ENCODE measurements around the gene PRPF40A.

PRPF40A gene

DNA sequence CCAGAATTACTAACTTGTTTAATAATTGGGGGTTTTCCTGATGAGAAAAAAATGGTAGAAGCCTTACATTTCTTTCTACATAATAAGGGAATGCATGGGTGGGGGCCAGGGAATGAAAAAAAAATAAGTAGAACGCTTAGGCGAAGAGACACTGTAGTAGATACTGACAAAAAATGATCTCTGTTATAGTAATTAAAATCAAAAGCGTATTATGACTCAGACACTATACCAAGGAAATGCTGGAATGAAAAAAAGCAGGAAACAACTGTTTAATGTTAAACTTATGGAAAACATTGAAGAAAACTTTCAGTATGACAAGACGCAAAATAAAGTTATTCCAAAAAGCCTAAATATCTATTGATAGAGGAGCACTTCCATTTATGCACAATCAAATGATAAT, 42.9 kb downstream of the PRPF40A start:
- TF ChIP-seq, protein P1, sequence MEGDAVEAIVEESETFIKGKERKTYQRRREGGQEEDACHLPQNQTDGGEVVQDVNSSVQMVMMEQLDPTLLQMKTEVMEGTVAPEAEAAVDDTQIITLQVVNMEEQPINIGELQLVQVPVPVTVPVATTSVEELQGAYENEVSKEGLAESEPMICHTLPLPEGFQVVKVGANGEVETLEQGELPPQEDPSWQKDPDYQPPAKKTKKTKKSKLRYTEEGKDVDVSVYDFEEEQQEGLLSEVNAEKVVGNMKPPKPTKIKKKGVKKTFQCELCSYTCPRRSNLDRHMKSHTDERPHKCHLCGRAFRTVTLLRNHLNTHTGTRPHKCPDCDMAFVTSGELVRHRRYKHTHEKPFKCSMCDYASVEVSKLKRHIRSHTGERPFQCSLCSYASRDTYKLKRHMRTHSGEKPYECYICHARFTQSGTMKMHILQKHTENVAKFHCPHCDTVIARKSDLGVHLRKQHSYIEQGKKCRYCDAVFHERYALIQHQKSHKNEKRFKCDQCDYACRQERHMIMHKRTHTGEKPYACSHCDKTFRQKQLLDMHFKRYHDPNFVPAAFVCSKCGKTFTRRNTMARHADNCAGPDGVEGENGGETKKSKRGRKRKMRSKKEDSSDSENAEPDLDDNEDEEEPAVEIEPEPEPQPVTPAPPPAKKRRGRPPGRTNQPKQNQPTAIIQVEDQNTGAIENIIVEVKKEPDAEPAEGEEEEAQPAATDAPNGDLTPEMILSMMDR (conservative IDR thresholded peaks at IDR 0.05): no peak
- H3K27ac ChIP-seq: no peak overlapping the region

DNA sequence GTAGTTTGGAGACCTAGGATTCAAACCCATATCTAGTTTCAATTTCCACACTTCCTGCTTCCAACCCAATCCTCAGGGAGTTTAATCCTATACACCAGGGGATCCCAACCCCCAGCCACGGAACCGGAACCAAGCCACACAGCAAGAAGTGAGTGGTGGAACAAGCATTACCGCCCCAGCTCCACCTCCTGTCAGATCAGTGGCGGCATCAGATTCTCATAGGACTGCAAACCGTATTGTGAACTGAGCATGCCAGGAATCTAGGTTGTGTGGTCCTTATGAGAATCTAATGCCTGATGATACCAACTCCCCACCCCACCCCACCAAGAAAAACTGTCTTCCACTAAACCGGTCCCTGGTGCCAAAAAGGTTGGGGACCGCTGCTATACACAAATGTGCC, 52.5 kb downstream of the PRPF40A start:
- H3K27ac ChIP-seq: no peak overlapping the region
- TF ChIP-seq, protein P1 (conservative IDR thresholded peaks at IDR 0.05): no peak

DNA sequence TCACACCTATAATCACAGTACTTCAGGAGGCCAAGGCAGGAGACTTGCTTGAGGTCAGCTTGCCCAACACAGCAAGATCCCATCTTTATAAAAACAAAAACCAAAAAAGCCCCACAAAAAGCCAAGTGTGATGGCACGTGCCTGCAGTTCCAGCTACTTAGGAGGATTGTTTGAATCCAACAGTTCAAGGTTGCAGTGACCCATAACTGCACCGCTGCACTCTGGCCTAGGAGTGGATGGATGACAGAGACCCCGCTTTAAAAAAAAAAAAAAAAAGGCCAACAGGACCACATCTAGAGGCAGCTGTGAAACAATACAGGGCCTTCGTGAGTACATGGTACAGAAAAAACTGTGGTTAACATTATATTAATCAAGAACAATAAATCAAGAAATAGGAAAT, 56.2 kb downstream of the PRPF40A start:
- H3K27ac ChIP-seq: no peak overlapping the region
- TF ChIP-seq, protein P1 (conservative IDR thresholded peaks at IDR 0.05): no peak

DNA sequence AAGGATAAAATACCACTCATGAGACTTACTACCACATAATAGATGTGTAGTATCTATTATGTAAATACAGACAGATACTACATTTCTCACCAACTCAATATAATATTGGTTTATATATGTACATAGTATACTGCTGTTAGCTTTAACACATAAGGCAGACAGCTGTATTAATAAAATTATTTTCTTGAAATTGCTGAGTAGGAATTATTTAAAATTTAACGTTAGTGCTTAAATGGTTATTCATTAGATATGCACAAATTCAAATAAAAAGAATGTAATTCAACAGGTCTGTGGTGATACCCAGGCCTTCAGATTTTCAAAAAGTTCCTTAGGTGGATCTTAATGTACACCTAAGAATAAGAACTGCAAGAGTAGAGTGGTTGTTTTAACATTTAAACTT, 59.0 kb downstream of the PRPF40A start:
- no peak overlapping the region for H3K27ac ChIP-seq
- TF ChIP-seq, protein P1 (conservative IDR thresholded peaks at IDR 0.05): no peak

DNA sequence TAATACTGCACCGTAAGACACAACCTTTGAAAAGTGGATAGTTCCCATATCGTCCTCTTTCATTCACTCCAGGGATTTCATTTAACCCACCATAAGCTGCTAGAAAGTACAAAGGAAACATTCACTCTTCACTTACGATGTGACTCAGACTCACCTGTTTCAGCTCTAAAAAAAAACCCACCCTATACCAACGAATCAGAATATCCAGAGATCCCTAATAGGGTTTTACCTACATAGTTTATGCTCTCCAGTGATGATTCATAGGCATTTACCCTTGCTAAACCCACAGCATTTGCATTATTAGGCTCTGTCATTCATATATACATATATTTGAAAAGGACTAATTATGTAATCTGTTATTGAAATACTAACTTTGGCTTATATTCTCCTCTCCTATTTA, 60.2 kb downstream of the PRPF40A start:
- H3K27ac ChIP-seq: no peak overlapping the region
- TF ChIP-seq, protein P1 (conservative IDR thresholded peaks at IDR 0.05): no peak

DNA sequence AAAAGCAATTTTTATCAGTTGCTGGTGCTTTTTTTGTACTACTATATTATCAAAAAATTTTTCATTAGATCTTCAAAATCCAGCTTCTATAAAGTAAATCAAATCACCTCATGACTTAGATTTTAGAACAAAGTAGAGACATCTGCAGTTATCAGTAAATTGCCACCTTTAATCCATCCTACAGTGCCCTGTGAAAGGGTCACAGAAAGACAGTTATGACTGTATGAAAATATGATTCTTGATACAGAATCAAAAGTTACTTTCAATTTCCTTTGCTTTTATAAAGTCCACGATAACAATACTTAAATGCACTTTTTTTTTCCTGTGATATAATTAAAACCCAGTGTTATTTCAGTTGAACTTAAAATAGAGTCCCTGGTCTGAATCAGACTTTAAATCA, 61.4 kb downstream of the PRPF40A start:
- no peak overlapping the region for H3K27ac ChIP-seq
- TF ChIP-seq, protein P1 (conservative IDR thresholded peaks at IDR 0.05): no peak

DNA sequence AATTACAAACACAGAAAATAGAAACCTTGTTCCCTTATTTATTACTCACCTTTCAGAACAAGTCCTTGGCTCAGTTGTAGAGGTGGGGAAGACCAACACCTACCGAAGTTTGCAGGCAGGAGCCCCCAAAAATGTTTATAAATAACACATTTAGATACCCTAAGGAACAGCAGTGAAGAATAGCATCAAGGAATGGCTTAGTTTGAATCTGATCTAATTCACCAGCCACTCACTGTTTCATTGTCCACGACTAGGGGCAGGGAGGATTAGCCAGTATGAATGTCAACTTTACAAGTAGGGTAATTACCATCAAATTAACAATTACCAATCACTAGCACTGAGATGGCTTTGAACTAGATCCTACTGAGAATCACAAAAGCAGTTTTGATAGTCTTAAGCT, 65.4 kb downstream of the PRPF40A start:
- TF ChIP-seq, protein P1 (conservative IDR thresholded peaks at IDR 0.05): no peak
- H3K27ac ChIP-seq: no peak overlapping the region

Data from VCaP (cell line).